A549 treated with ZK216348 at 1 μM for 4 hours (cell line): ENCODE measurements around the gene CARD6. TPM values are rescaled to one million over a fixed set of nuclear protein-coding genes. Genes with fewer than 3 reads are reported as not detected.

Experiments
- total RNA-seq: library from RNA; stranded (reverse); fragments of 200-300 nt; extraction: Qiagen RNA extraction; gene quantifications from 5 replicates; pipeline ENCODE4 v1.2.3, GENCODE V29; 2022; ENCODE audit warnings: low read depth

CARD6 gene, protein sequence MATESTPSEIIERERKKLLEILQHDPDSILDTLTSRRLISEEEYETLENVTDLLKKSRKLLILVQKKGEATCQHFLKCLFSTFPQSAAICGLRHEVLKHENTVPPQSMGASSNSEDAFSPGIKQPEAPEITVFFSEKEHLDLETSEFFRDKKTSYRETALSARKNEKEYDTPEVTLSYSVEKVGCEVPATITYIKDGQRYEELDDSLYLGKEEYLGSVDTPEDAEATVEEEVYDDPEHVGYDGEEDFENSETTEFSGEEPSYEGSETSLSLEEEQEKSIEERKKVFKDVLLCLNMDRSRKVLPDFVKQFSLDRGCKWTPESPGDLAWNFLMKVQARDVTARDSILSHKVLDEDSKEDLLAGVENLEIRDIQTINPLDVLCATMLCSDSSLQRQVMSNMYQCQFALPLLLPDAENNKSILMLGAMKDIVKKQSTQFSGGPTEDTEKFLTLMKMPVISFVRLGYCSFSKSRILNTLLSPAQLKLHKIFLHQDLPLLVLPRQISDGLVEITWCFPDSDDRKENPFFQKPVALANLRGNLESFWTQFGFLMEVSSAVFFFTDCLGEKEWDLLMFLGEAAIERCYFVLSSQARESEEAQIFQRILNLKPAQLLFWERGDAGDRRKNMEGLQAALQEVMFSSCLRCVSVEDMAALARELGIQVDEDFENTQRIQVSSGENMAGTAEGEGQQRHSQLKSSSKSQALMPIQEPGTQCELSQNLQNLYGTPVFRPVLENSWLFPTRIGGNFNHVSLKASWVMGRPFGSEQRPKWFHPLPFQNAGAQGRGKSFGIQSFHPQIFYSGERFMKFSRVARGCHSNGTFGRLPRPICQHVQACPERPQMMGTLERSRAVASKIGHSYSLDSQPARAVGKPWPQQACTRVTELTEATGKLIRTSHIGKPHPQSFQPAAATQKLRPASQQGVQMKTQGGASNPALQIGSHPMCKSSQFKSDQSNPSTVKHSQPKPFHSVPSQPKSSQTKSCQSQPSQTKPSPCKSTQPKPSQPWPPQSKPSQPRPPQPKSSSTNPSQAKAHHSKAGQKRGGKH
- 3.2 to 4.2 TPM (median 3.7 TPM) in 5 replicates for total RNA-seq

DNA sequence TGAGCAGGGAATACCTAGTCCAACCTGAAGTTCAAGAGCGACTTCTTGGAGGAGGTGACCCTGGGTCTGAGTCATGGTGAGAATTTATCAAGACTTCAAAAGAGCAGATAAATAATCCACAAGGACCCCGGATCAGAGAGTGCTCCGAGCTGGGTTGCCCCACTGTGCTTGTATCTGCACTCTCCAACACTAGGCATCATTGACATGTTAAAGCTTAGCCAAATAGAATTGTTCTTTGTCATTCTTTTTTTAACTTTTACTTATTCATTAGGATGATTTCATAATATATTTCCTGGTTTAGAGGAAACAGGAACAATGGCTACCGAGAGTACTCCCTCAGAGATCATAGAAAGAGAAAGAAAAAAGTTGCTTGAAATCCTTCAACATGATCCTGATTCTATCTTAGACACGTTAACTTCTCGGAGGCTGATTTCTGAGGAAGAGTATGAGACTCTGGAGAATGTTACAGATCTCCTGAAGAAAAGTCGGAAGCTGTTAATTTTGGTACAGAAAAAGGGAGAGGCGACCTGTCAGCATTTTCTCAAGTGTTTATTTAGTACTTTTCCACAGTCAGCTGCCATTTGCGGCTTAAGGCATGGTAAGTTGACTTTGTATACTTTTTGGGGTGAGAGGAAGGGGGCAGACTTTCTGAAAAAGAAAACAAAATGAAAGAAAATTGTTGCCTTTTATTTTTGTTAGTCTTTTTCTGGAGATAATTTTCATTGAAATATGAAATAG is at the start of gene CARD6:
Gene CARD6, plus strand, starts transcription at position 300 of the 738 bp plus-strand sequence. Its CDS starts 16 bp downstream, at position 316.

DNA sequence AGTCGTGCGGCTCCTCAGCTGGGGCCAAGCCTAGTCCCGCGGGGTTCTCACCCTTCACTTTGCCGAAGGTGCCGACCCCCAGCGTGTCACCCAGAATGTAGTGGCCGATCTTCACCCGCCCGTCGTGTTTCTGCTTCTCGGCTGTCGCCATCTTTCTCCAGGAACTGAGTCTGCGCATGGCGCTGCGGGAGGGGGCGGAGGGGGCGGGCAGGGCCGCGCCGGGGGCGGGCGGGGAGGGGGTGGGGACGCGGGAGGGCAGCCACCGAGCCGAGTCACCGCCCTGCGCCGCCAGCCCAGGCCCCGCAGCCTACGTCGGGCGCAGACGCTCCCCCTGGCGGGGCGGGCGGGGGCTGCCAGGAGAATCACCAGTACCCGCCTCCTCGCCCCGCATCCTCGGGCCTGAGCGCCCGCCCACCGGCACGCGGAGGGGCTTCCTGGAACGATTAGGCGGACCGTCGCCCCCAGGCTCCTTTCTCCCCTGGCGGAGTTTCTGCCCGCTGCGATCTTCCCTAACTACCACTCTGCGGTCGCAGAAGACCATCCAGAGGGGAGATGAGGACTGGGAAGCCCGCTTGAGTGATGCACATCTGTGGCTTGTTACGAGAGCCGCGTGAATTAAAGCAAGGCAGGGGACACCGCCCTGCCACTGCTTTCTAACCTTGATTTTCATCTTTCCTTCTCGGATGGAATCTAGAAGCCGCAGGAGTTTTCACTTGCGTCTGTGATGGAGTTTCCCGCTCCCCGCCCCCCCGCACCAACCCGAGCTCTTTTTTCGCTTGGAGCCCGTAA is 43.0 kb upstream of the CARD6 start, which contains the start of gene PRKAA1:
Gene PRKAA1, minus strand, starts transcription at position 363 of the 789 bp plus-strand sequence. Its CDS starts 185 bp downstream, at position 178.

DNA sequence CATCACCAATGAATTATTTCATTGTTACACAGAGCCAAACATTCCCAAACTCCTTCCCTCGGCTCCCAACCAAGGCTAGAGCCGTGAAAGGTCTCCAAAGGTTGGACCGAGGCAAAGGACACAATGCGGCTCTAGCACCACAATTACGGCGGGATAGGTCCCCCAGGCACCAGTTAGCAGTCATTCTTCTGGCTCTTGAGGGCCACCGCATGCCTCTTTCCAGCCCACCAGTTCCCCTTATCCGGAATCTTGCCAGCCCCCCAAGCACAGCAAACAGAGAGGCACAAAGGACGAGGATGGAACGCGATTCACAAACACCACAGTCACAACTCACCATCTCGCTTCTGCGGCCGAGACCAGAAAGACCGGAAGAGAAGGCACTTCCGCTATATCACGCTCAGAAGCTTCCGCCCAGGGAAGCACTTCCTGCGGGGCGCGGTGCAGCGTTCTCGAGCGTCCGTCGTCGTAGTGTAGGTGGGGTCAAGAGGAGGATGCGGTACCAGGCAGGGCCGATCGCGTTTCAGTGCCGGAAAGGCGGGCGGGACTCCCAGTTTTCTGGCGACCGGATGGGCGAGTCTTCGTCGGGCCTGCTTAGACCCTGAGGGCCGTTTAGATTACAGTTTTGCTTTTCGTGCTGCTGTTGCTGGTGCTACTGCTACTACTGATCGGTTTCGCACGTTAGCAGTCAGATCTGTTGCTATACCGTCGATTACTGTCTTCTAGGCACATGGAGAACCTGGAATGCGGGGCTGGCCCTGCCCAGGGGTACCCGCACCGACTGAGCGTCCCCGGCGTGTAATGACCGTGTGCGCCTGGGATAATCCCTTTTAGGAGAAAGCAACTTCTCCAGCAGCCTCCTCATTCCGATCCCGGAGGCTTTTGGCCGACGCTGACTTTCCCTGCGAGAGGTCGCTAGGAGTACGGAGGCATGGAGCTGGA is 6.0 kb upstream of the CARD6 start, which contains the start of gene RPL37:
Gene RPL37, minus strand, starts transcription at position 374 of the 939 bp plus-strand sequence. Its CDS starts 37 bp downstream, at position 337.

DNA sequence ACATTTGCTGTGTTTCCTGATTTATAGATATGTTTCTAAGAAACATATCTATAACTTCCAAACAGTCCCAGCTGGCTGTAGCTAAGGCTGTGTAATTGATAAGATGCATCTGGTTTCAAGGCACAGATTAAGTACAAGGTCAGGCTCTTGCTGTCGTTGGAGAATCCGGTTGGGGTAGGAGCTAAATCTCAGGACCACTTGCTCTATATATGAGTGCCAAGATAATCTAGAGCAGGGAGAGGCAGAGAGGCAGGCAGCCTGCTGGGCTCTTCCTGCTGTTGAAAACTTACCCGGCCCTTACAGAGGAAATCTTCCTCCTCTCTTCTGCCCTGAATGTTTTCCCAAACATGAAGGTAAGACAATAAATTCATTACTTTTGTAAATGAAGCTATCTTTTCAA is 68.1 kb downstream of the CARD6 start, which contains the start of gene C7:
Gene C7, plus strand, starts transcription at position 234 of the 400 bp plus-strand sequence. Its CDS starts 114 bp downstream, at position 348.

Other genes with a start within 250 kb of the CARD6 start
- gene PTGER4, start 161.5 kb upstream of the CARD6 start, total RNA-seq, result 2.5 to 3.3 TPM (median 2.9 TPM) in 5 replicates
- gene TTC33, start 85.4 kb upstream of the CARD6 start, total RNA-seq, result 9.4 to 16.6 TPM (median 11.3 TPM) in 5 replicates
- 30.6 to 59.0 TPM (median 43.2 TPM) in 5 replicates for gene PRKAA1, start 43.0 kb upstream of the CARD6 start, total RNA-seq
- 2,536 to 3,435 TPM (median 2,733 TPM) in 5 replicates for gene RPL37, start 6.1 kb upstream of the CARD6 start, total RNA-seq
- not detected in 5 replicates for gene C7, start 68.1 kb downstream of the CARD6 start, total RNA-seq
- not detected in 5 replicates for gene MROH2B, start 230.0 kb downstream of the CARD6 start, total RNA-seq